PC-3 (cell line): ENCODE data around the gene TMEM209.

Experiments used
- CTCF ChIP-seq: fragments of 300-600 bp; sonication (generic); conservative IDR thresholded peaks from 2 replicates; pipeline ENCODE4 v1.5.1; 2017; ENCODE audit warnings: antibody characterized with exemption, low read depth, mild to moderate bottlenecking, low read length
- EZH2 ChIP-seq: fragments of 300-600 bp; sonication (generic); IDR thresholded peaks from one replicate; pipeline ENCODE4 v1.6.1; 2017; ENCODE audit warnings: antibody characterized with exemption, mild to moderate bottlenecking, low read length; ENCODE audit not compliant: unreplicated experiment

GRCh38 chr7:130187360-130187759 is 17.8 kb downstream of the TMEM209 start:
- TF ChIP-seq CTCF (no peak), EZH2 (no peak)
